Right forelimb (tissue), 1 donor: Measurements from ENCODE around the gene SNX33.
"Not testable (repeated sequence)": the region's sequence is repeated elsewhere in the genome, so short reads cannot be mapped to it uniquely, and the experiment has no call there.

Source experiments
- DNase-seq: peaks from one replicate; pipeline ENCODE4 v3.0.0-alpha.2; 2018

Gene SNX33

GRCh38 chr15:75662823-75663519 is 15.3 kb downstream of the SNX33 start:
- no peak for DNase-seq

- no peak for DNase-seq
Observed at GRCh38 chr15:75663931-75664421, 16.3 kb downstream of the SNX33 start.

GRCh38 chr15:75666823-75667501 is 19.2 kb downstream of the SNX33 start:
- DNase-seq = peak; percentile 77

- no peak for DNase-seq
Observed at GRCh38 chr15:75669191-75669878, 21.6 kb downstream of the SNX33 start.

GRCh38 chr15:75669879-75670212 is 22.1 kb downstream of the SNX33 start:
- DNase-seq = no peak

- no peak for DNase-seq
Observed at GRCh38 chr15:75671730-75672602, 24.3 kb downstream of the SNX33 start.

- DNase-seq = peak; percentile 72
Observed at GRCh38 chr15:75672646-75673425, 25.1 kb downstream of the SNX33 start.

- DNase-seq = peak; percentile 85
Observed at GRCh38 chr15:75673426-75674235, 25.9 kb downstream of the SNX33 start.

GRCh38 chr15:75674366-75674765 is 26.7 kb downstream of the SNX33 start:
- no peak for DNase-seq

GRCh38 chr15:75675579-75676404 is 28.1 kb downstream of the SNX33 start:
- no peak for DNase-seq

GRCh38 chr15:75676688-75677464 is 29.2 kb downstream of the SNX33 start:
- DNase-seq = no peak

- no peak for DNase-seq
Observed at GRCh38 chr15:75677465-75678323, 30.0 kb downstream of the SNX33 start.

GRCh38 chr15:75678324-75678690 is 30.6 kb downstream of the SNX33 start:
- not testable (repeated sequence) for DNase-seq

- no peak for DNase-seq
Observed at GRCh38 chr15:75680007-75680789, 32.5 kb downstream of the SNX33 start.

- no peak for DNase-seq
Observed at GRCh38 chr15:75682181-75683135, 34.7 kb downstream of the SNX33 start.

- DNase-seq = peak; percentile 84
Observed at GRCh38 chr15:75683646-75684312, 36.1 kb downstream of the SNX33 start.
